LNCaP clone FGC (cell line): ENCODE data around the gene TRIM61.
"Not testable (repeated sequence)": the region's sequence is repeated elsewhere in the genome, so short reads cannot be mapped to it uniquely, and the experiment has no call there.

ENCODE experiments used
- DNase-seq: peaks from one replicate; pipeline ENCODE4 v3.0.0-alpha.2; 2011; ENCODE audit warnings: low read depth
- H3K4me3 ChIP-seq: 2 replicates; pipeline ENCODE4 v1.5.1; 2011; ENCODE audit warnings: mild to moderate bottlenecking, low read depth, low read length, control low read depth
- CTCF ChIP-seq: IDR thresholded peaks from 2 replicates; pipeline ENCODE4 v1.5.1; 2012; ENCODE audit warnings: mild to moderate bottlenecking; ENCODE audit not compliant: control insufficient read depth, insufficient read depth; ENCODE audit errors: extremely low read depth

Gene TRIM61

GRCh38 chr4:164949448-164950143 is 27.9 kb downstream of the TRIM61 start:
- TF ChIP-seq CTCF, result peak; percentile 51
- DNase-seq, result no peak
- H3K4me3 ChIP-seq, result no peak overlapping the region

- TF ChIP-seq CTCF, result no peak
- no peak overlapping the region for H3K4me3 ChIP-seq
- no peak for DNase-seq
These were observed 28.5 kb downstream of the TRIM61 start for GRCh38 chr4:164948975-164949374.

- DNase-seq, H3K4me3 ChIP-seq: not testable (repeated sequence)
These were observed 29.5 kb downstream of the TRIM61 start for GRCh38 chr4:164948006-164948405.

DNA sequence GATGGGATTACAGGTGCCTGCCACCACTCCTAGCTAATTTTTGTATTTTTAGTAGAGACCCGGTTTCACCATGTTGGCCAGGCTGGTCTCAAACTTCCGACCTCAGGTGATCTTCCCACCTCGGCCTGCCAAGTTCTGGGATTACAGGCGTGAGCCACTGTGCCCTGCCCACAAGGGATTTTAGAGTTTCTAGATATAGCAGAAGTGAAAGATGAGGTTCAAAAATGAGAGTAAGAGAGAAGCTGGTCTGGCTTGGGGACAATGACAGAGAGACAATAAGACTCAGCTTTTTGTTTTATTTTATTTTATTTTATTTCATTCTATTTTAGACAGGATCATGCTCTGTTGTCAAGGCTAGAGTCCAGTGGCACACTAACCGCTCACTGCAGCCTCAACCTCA is 30.6 kb downstream of the TRIM61 start:
- H3K4me3 ChIP-seq, result no peak overlapping the region
- no peak for DNase-seq
- no peak for TF ChIP-seq CTCF

DNA sequence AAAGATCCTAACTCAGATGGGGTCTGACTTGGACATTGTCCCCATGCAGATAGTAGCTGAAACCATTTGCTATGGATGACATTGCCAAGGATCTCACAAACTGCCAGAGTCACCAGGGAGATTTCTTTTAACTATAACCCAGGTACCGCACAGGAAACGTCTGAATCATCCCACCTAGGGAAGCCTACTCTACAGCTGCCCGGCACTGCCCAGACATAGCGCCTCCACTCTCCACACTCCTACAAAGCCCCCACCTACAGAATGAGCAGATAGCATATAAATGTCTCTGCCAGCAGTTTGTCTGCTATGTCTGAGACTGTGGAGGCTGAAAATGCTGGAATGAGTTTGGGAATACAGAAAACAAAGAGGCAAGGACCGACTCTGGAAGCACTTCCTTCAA is 32.3 kb downstream of the TRIM61 start:
- no peak for TF ChIP-seq CTCF
- DNase-seq, result no peak
- no peak overlapping the region for H3K4me3 ChIP-seq

DNA sequence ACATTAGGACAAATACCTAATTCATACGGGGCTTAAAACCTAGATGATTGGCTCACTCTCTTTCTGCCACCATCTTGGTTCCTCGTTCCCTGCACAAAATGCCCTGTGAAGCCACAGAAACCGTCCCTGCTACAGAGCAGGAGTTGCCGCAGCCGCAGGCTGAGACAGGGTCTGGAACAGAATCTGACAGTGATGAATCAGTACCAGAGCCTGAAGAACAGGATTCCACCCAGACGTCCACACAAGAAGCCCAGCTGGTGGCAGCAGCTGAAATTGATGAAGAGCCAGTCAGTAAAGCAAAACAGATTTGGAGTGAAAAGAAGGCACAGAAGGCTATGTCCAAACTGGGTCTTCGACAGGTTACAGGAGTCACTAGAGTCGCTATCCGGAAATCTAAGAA is 34.3 kb downstream of the TRIM61 start:
- TF ChIP-seq CTCF, result no peak
- no peak for DNase-seq
- no peak overlapping the region for H3K4me3 ChIP-seq

DNA sequence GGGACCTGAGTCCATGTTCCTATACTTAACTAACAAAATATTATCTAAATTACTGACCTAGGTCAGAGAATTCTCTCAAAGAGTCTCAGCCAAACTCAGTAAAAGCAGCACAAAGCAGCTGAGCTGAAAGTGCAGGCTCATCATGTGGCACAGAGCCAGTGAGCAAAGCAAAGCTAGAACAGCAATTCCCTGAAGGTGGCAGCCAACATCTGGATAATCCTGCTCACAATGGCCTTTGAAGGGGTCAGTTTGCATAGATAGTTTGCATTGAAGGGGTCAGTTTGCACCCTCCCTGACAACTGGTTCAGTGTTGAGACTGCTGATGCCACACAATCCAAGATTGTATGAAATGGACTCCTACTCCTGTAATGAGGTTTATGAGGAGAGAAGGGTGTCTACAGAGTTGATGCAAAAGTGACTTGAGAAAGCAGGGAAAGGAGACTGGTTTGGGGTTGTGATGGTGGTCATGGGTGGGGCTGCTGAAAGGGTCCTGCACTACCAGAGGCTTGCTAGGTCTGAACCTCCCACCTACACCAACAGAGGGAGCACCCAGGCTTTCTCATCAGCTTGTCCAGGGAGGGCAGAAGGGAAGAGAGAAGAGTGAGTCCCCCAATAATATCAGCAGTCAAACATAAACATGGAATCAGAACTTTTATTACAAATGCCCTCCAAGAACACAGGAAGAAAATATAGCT is 39.7 kb downstream of the TRIM61 start:
- DNase-seq, result peak; percentile 35
- peak; percentile 46; the same call in 1 of the 2 replicates for TF ChIP-seq CTCF
- no peak overlapping the region for H3K4me3 ChIP-seq

DNA sequence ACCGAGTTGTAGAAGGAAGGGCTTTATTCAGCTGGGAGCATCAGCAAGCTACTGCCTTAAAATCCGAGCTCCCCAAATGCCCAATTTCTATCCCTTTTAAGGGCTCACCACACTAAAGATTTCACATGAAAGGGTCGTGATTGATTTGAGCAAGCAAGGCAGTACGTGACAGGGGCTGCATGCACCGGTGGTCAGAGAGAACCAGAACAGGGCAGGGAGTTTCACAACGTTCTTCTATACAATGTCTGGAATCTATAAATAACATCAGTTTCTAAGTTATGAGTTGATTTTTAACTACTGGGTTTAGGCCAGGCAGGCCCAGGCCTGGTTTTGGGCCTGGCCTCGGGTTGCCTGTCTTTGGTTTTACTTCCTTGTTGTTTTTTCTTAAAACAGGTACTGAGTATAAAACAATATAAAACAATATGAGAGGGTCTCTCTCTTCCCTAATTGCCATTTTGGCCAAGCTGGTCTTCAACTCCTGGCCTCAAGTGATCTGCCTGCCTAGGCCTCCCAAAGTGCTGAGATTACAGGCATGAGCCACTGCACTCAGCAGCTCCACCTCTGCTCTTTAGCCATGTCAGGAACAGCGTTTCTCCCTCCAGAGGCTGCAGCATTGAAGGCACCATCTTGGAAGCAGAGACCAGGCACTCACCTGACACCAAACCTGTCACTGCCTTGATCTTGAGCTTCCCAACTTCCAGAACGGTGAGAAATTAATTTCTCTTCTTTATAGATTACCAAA is 41.4 kb downstream of the TRIM61 start:
- DNase-seq, H3K4me3 ChIP-seq: not testable (repeated sequence)
